ENCODE measurements around the gene UBAC2. TPM values are rescaled to one million over a fixed set of nuclear protein-coding genes. Genes with fewer than 3 reads are reported as not detected.

The UBAC2 gene
- total RNA-seq, 1 donor from 2014 or later: 87.7 TPM

DNA sequence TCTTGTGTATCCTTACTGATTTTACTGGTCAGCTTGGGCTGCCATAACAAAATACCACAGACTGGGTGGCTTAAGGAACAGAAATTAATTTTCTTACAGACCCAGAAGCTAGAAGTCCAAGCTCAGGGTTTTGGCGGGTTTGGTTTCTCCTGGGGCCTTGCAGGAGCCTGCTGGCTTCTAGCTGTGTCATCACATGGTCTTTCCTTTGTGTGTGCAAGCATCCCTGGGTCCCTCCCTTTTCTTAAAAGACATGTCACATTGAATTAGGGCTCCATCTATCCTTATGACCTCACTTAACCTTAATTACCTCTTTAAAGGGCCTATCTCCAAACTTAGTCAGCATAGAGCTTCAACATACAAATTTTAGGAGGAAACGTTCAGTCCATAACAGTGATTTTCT is 23.4 kb downstream of the UBAC2 start:
- Histone ChIP-seq H2AFZ (replicated peaks) (no peak overlapping the region), H3F3A (ENCODE audit: low read depth) (no peaks in the 10 kb centered on the region), H3K79me2 (ENCODE audit: low read depth) (peaks cover 97% of the 10 kb centered on the region), H3K9ac (no peak overlapping the region), H3K9me3 (ENCODE audit: low read depth) (no peaks in the 10 kb centered on the region), H3K4me2 (peak overlapping the region; percentile 44), H4K20me1 (ENCODE audit: low read depth) (peaks cover 43% of the 10 kb centered on the region), H3K27me3 (no peaks in the 10 kb centered on the region), H3K4me3 (no peak overlapping the region), H3K4me1 (peaks cover 18% of the 10 kb centered on the region), H3K27ac (no peak overlapping the region), H3K36me3 (no peaks in the 10 kb centered on the region)
- Mint-ChIP-seq H3K27ac (no peak overlapping the region), H3K4me1 (peaks cover 10% of the 10 kb centered on the region), H3K9me3 (peaks cover 20% of the 10 kb centered on the region), H3K4me3 (no peak overlapping the region), H3K27me3 (ENCODE audit: insufficient read depth, low read depth) (no peaks in the 10 kb centered on the region), H3K36me3 (peaks cover 27% of the 10 kb centered on the region)
- TF ChIP-seq, protein P1, sequence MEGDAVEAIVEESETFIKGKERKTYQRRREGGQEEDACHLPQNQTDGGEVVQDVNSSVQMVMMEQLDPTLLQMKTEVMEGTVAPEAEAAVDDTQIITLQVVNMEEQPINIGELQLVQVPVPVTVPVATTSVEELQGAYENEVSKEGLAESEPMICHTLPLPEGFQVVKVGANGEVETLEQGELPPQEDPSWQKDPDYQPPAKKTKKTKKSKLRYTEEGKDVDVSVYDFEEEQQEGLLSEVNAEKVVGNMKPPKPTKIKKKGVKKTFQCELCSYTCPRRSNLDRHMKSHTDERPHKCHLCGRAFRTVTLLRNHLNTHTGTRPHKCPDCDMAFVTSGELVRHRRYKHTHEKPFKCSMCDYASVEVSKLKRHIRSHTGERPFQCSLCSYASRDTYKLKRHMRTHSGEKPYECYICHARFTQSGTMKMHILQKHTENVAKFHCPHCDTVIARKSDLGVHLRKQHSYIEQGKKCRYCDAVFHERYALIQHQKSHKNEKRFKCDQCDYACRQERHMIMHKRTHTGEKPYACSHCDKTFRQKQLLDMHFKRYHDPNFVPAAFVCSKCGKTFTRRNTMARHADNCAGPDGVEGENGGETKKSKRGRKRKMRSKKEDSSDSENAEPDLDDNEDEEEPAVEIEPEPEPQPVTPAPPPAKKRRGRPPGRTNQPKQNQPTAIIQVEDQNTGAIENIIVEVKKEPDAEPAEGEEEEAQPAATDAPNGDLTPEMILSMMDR (IDR thresholded peaks at IDR 0.05): no peak
- TF ChIP-seq EZH2phosphoT487 (IDR thresholded peaks at IDR 0.05) (no peak), EZH2 (IDR thresholded peaks at IDR 0.05) (no peak)
- peak; percentile 51 for DNase-seq (ENCODE audit: low spot score)

DNA sequence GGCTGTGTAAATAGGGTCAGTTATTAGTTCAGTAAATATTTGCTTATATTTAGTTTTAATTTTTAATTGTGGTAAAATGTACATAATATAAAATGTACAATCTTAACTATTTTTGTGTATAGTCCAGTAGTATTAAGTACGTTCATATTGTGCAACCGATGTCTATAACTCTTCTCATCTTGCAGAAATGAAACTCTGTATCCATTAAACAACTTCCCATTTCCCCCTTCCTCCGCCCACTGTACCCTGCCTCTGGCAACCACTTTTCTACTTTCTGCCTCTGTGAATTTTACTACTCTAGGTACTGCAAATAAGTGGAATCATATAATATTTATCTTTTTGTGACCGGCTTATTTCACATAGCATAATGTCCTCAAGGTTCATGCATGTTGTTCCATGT is 24.4 kb downstream of the UBAC2 start:
- peaks cover 11% of the 10 kb centered on the region for H3K4me1 Mint-ChIP-seq
- H3K27ac Mint-ChIP-seq: no peak overlapping the region
- H3K27me3 Mint-ChIP-seq (ENCODE audit: insufficient read depth, low read depth): no peaks in the 10 kb centered on the region
- Histone ChIP-seq H3F3A (ENCODE audit: low read depth) (no peaks in the 10 kb centered on the region), H2AFZ (replicated peaks) (no peak overlapping the region), H3K9ac (no peak overlapping the region), H3K9me3 (ENCODE audit: low read depth) (no peaks in the 10 kb centered on the region), H3K27me3 (no peaks in the 10 kb centered on the region), H3K27ac (no peak overlapping the region), H4K20me1 (ENCODE audit: low read depth) (peaks cover 43% of the 10 kb centered on the region), H3K4me3 (no peak overlapping the region), H3K79me2 (ENCODE audit: low read depth) (peaks cover 97% of the 10 kb centered on the region), H3K4me2 (no peak overlapping the region), H3K4me1 (peaks cover 21% of the 10 kb centered on the region), H3K36me3 (no peaks in the 10 kb centered on the region)
- DNase-seq (ENCODE audit: low spot score): no peak
- H3K9me3 Mint-ChIP-seq: peaks cover 20% of the 10 kb centered on the region
- H3K4me3 Mint-ChIP-seq: no peak overlapping the region
- H3K36me3 Mint-ChIP-seq: peaks cover 27% of the 10 kb centered on the region
- TF ChIP-seq EZH2phosphoT487 (IDR thresholded peaks at IDR 0.05) (no peak), EZH2 (IDR thresholded peaks at IDR 0.05) (no peak)
- TF ChIP-seq, protein P1 (IDR thresholded peaks at IDR 0.05): no peak

DNA sequence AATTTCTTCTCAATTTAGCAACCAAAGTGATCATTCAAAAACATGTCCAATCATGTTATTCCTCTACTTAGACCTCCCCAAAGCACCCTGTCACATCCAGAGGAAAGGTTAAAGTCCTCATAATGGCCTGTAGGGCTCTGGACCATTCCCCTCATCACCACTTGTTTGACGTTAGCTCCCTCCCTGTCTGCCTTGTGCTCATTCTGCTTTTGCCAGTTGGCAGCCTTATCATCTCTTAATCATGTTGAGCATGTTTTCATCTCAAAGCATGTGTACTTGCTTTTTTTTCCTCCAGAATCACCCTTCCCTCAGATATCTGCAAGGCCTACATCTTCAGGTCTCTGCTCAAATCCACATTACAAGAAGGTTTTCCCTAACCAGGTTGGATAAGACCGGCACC is 25.9 kb downstream of the UBAC2 start:
- TF ChIP-seq EZH2 (IDR thresholded peaks at IDR 0.05): no peak
- no peak for TF ChIP-seq EZH2phosphoT487 (IDR thresholded peaks at IDR 0.05)
- peaks cover 97% of the 10 kb centered on the region for H3K79me2 ChIP-seq (ENCODE audit: low read depth)
- peaks cover 17% of the 10 kb centered on the region for H3K4me1 ChIP-seq
- H3K27me3 ChIP-seq: no peaks in the 10 kb centered on the region
- H3K9ac ChIP-seq: no peak overlapping the region
- no peak overlapping the region for H2AFZ ChIP-seq (replicated peaks)
- peaks cover 28% of the 10 kb centered on the region for H3K36me3 Mint-ChIP-seq
- H3K27ac Mint-ChIP-seq: no peak overlapping the region
- no peak overlapping the region for H3K27ac ChIP-seq
- H3K9me3 Mint-ChIP-seq: peaks cover 20% of the 10 kb centered on the region
- no peak overlapping the region for H3K4me2 ChIP-seq
- H3K9me3 ChIP-seq (ENCODE audit: low read depth): no peaks in the 10 kb centered on the region
- no peaks in the 10 kb centered on the region for H3F3A ChIP-seq (ENCODE audit: low read depth)
- no peaks in the 10 kb centered on the region for H3K36me3 ChIP-seq
- no peak overlapping the region for H3K4me3 Mint-ChIP-seq
- peaks cover 48% of the 10 kb centered on the region for H4K20me1 ChIP-seq (ENCODE audit: low read depth)
- no peaks in the 10 kb centered on the region for H3K27me3 Mint-ChIP-seq (ENCODE audit: insufficient read depth, low read depth)
- H3K4me1 Mint-ChIP-seq: peaks cover 8% of the 10 kb centered on the region
- DNase-seq (ENCODE audit: low spot score): no peak
- no peak overlapping the region for H3K4me3 ChIP-seq

DNA sequence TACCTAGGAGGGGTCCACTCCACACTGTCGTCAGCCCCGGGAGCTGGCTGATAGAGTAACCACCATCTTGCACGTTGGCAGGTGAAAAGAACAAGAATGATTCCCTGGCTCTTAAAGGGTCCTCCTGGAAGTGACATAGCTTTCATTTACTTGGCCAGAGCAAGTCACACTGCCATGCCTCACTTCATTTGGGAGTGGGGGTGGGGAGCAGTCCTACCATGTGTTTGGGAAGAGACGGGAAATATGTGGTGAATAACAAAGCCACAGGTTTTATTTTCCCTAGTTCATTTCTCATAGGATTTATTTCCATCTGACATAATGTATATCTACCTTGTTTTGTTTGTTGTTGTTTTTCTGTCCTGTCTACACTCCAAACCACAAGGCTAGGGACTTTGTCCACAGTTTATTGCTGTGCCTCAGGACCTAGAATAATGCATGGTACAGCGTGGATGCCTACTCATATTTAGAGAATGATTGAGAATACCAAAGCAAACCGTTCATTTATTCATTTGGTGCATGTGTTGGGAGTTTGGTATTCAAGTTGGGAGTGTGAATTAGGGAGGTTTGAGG is 26.8 kb downstream of the UBAC2 start:
- H3K4me1 Mint-ChIP-seq: peaks cover 8% of the 10 kb centered on the region
- no peak overlapping the region for H3K27ac Mint-ChIP-seq
- Histone ChIP-seq H3K27ac (no peak overlapping the region), H3K9ac (no peak overlapping the region), H3K9me3 (ENCODE audit: low read depth) (no peaks in the 10 kb centered on the region), H2AFZ (replicated peaks) (no peak overlapping the region), H3K4me3 (no peak overlapping the region), H3F3A (ENCODE audit: low read depth) (no peaks in the 10 kb centered on the region), H4K20me1 (ENCODE audit: low read depth) (peaks cover 52% of the 10 kb centered on the region), H3K4me1 (peaks cover 17% of the 10 kb centered on the region), H3K36me3 (no peaks in the 10 kb centered on the region), H3K27me3 (no peaks in the 10 kb centered on the region), H3K79me2 (ENCODE audit: low read depth) (peaks cover 96% of the 10 kb centered on the region), H3K4me2 (no peak overlapping the region)
- peaks cover 14% of the 10 kb centered on the region for H3K9me3 Mint-ChIP-seq
- H3K36me3 Mint-ChIP-seq: peaks cover 24% of the 10 kb centered on the region
- no peaks in the 10 kb centered on the region for H3K27me3 Mint-ChIP-seq (ENCODE audit: insufficient read depth, low read depth)
- H3K4me3 Mint-ChIP-seq: no peak overlapping the region
- DNase-seq (ENCODE audit: low spot score): no peak
- TF ChIP-seq, protein P1 (IDR thresholded peaks at IDR 0.05): no peak
- no peak for TF ChIP-seq EZH2 (IDR thresholded peaks at IDR 0.05)
- TF ChIP-seq EZH2phosphoT487 (IDR thresholded peaks at IDR 0.05): no peak

Measured in neural progenitor cell (in vitro differentiated cells).